GM12801 (cell line): ENCODE measurements around the gene CHCT1.

Experiments
- TF ChIP-seq, protein P1 (sequence below): IDR thresholded peaks from one replicate; pipeline ENCODE4 v1.5.1; 2011; ENCODE audit warnings: control low read depth; ENCODE audit not compliant: insufficient read length; ENCODE audit errors: extremely low read depth

CHCT1 gene

GRCh38 chr17:60395508-60396065 lies 26.7 kb upstream of the CHCT1 start:
- TF ChIP-seq, protein P1, sequence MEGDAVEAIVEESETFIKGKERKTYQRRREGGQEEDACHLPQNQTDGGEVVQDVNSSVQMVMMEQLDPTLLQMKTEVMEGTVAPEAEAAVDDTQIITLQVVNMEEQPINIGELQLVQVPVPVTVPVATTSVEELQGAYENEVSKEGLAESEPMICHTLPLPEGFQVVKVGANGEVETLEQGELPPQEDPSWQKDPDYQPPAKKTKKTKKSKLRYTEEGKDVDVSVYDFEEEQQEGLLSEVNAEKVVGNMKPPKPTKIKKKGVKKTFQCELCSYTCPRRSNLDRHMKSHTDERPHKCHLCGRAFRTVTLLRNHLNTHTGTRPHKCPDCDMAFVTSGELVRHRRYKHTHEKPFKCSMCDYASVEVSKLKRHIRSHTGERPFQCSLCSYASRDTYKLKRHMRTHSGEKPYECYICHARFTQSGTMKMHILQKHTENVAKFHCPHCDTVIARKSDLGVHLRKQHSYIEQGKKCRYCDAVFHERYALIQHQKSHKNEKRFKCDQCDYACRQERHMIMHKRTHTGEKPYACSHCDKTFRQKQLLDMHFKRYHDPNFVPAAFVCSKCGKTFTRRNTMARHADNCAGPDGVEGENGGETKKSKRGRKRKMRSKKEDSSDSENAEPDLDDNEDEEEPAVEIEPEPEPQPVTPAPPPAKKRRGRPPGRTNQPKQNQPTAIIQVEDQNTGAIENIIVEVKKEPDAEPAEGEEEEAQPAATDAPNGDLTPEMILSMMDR = no peak

- TF ChIP-seq, protein P1 = no peak
Observed at GRCh38 chr17:60396412-60396811, 25.9 kb upstream of the CHCT1 start.

- TF ChIP-seq, protein P1 = no peak
Observed at GRCh38 chr17:60398227-60398959, 23.9 kb upstream of the CHCT1 start.

GRCh38 chr17:60401819-60402218 lies 20.5 kb upstream of the CHCT1 start:
- TF ChIP-seq, protein P1 = no peak

DNA sequence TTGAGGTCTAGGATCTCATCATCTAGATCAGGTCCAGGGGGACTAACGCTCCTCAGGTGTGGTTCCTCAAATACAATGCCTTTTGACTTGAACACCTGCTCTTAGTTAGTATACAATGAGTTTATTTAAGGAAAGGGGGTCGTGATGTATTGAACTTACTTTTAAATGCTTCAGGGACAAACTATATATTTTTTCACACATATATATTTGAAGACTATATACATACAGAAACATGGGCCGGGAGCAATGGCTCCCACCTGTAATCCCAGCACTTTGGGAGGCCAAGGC lies 18.8 kb upstream of the CHCT1 start:
- TF ChIP-seq, protein P1 = no peak

DNA sequence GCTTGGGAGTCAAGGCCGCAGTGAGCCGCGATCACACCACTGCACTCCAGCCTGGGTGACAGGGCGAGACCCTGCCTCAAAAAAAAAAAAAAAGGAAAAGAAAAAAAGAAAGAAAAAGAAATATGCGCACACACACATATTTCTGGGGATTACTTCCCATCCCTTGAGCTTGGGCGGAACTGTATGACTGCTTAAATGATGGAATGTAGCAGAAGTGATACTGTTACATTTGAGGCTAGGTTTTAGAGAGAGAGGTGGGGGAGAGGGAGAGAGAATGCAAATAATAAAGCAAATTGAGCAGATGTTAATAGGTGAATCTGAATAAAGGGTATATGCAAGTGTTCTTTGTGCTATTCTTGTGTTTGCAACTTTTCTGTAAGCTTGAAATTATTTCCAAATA lies 18.3 kb upstream of the CHCT1 start:
- TF ChIP-seq, protein P1 = no peak

DNA sequence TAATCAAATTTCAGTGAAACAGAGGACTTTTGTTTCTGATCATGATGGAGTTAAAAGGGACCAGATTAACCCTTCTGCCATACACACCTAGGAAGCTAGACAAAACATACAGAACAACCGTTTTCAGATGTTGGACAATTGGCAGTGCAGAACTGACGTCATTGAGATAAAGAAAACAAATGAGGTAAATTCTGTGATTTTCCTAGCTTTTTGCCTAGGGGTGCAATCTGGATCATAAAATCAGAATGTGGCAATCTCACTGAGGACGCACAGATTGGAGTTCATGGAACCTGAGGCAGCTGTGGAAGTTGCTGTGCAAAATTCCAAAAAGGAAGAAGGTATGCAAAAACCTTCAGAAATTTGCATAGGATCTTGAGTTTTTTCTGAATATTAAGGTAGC lies 15.4 kb upstream of the CHCT1 start:
- TF ChIP-seq, protein P1 = no peak
